ENCODE results near the gene NOSIP.
"Not testable (repeated sequence)": the region's sequence is repeated elsewhere in the genome, so short reads cannot be mapped to it uniquely, and the experiment has no call there.

Gene NOSIP, protein sequence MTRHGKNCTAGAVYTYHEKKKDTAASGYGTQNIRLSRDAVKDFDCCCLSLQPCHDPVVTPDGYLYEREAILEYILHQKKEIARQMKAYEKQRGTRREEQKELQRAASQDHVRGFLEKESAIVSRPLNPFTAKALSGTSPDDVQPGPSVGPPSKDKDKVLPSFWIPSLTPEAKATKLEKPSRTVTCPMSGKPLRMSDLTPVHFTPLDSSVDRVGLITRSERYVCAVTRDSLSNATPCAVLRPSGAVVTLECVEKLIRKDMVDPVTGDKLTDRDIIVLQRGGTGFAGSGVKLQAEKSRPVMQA

DNA sequence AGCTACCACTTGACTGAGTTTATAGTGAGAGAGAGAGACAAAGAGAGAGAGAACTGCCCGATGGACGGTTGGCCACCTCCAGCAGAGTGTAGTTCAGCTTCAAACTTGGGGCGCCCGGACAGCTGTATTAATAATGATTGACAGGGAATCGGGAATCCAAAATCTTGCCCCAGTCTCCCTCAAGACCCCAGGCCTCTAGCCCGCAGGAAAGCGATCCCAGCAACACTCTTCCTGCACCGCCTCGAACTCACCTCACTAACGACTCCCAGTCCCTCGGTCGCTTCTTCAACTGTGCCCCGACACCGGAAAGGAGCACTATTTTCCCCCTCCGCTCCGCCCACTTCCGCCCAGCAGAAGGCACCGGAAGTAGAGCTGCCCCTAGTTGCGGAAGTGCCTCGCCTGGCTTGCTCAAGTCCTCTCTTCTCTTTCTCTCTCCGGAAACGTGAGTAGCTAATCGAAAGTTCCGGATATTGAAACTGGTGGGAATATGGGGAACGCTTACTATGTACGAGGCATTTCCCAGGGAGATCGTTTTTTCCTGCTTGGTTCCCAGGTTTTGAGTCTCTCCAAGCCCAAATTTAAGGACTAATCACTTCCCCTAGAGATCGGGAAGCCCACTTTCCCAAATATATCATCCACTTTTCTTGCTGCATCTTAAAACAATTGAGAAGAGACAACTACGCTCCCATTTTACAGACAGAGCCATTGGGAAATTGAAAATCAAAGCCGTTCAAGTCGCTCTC lies at the start of gene NOSIP:
Gene NOSIP, minus strand, starts transcription at position 293 of the 743 bp plus-strand sequence. CDS start 19,865 bp downstream, outside the sequence.
- in situ Hi-C loops (cut with MboI; ENCODE audit: low sequenced_read_pairs) = no loop called here

DNA sequence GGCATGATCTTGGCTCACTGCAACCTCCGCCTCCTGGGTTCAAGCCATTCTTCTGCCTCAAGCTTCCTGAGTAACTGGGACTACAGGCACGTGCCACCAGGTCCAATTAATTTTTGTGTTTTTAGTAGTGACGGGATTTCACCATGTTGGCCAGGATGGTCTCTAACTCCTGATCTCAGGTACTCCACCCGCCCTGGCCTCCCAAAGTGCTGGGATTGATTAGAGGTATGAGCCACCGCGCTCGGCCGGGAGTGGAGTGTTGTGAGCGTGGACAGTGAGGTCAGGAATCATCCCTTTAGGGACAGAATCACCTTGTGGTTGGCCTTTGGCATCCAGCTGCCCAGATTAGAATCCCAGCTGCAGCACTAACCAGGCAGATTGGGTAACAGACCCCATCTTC lies 49.3 kb upstream of the NOSIP start:
- in situ Hi-C loops (cut with MboI; ENCODE audit: low sequenced_read_pairs) = no loop called here

DNA sequence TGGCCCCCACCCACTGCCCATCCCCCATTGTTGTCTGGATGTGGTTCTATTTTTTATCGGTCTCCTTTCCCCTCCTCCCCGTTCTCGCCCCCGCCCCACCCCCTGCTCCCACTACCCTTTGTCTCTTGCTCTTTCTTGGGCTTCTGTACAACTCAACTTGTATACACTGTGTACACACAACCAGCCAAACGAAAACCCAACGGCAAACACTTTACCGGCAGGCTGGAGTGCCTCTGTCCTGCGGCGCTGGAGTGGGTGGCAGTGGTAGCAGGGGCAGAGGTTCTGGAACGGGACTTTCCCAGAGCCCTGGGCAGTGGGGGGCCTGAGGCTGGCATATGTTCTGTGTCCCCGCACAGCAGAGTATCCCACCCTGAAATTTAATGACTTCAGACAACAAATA lies 45.9 kb upstream of the NOSIP start:
- in situ Hi-C loops (cut with MboI; ENCODE audit: low sequenced_read_pairs) = no loop called here

- in situ Hi-C loops (cut with MboI; ENCODE audit: low sequenced_read_pairs) = no loop called here
Measured at GRCh38 chr19:49624967-49625910, 44.9 kb upstream of the NOSIP start.

DNA sequence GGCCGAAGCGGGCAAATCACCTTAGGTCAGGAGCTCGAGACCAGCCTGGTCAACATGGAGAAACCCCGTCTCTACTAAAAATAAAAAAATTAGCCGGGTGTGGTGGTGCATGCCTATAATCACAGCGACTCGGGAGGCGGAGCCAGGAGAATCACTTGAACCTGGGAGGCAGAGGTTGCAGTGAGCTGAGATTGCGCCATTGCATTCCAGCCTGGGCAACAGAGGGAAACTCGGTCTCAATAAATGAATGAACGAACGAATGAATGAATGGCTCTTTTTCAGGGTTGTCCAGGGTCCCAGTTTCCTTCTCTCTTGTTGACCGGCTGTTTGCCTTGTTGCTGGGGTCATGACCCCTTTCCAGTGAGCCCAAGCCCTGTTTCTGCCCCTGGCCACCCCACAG lies 37.5 kb upstream of the NOSIP start:
- in situ Hi-C loops (cut with MboI; ENCODE audit: low sequenced_read_pairs) = not testable (repeated sequence)

DNA sequence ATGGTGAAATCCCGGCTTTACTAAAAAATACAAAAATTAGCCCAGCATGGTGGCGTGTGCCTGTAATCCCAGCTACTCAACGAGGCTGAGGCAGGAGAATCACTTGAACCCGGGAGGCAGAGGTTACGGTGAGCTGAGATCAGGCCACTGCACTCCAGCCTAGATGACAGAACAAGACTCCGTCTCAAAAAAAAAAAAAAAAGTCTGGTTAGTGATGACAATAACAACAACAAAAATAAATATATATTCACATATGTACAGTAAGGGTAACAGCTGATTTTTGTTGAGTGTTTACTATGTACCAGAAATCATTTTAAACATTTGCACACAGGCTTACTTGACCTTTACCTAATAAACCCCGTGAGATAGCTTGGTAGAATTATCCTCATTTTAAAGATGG lies 36.6 kb upstream of the NOSIP start:
- in situ Hi-C loops (cut with MboI; ENCODE audit: low sequenced_read_pairs) = no loop called here

DNA sequence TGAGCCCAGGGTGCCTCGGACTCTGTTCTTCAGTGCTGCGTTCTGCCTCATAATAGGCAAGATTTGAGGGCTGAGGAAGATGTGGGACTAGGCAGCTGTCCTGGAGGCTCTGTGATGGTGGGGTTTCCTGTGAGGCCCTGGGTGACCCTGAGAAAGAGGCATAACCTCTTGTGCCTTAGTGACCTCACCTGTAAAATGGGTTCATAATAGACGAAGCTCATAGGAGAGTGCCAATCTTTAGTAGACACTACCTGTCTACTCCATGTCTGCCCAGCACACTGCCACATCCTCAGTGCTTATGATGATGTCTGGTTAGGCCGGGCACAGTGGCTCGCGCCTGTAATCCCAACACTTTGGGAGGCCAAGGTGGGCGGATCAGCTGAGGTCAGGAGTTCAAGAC lies 36.2 kb upstream of the NOSIP start:
- in situ Hi-C loops (cut with MboI; ENCODE audit: low sequenced_read_pairs) = no loop called here

DNA sequence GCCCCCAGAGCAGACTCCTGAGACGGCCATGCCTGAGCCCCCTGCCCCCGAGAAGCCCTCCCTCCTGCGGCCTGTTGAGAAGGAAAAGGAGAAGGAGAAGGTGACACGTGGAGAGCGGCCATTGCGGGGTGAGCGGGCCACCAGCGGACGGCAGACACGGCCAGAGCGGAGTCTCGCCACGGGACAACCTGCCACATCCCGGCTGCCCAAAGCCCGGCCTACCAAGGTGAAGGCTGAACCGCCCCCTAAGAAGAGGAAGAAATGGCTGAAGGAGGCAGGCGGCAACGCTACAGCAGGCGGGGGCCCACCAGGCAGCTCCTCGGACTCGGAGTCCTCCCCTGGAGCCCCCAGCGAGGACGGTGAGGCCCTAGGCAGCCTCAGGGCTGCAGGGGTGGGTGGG lies 35.5 kb upstream of the NOSIP start:
- in situ Hi-C loops (cut with MboI; ENCODE audit: low sequenced_read_pairs) = no loop called here

DNA sequence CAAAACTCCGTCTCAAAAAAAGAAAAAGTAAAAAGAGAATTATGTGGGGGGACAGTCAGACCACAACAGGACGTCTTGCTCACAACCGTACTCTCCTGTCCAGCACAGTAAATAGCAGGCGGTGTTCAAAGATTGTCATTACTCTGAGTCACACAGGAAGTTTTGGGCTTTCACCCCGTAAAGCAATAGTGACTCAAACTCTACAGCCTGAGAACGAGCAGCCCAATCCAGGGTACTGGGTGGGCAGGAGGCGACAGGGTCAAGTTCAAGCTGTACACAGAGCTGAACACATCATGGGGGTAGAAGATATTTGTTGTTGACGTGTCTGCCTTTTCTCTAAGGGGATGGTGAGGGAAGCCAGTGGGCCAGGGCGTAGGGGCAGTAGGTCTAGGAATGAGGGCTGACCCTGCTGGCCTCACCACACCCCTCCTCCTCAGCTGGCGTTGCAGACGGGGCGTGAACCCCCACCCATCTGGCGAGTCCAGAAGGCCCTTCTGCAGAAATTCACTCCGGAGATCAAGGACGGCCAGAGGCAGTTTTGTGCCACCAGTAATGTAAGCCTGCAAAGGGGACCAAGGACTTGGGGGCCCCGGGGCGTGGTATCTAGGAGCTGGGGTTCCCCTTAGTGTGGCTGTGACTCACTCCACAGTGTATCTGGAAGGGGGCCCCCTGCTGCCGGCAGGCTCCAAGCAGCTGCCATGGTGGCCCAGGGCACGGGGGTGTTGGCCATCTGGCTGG lies 33.9 kb upstream of the NOSIP start:
- in situ Hi-C loops (cut with MboI; ENCODE audit: low sequenced_read_pairs) = no loop called here

DNA sequence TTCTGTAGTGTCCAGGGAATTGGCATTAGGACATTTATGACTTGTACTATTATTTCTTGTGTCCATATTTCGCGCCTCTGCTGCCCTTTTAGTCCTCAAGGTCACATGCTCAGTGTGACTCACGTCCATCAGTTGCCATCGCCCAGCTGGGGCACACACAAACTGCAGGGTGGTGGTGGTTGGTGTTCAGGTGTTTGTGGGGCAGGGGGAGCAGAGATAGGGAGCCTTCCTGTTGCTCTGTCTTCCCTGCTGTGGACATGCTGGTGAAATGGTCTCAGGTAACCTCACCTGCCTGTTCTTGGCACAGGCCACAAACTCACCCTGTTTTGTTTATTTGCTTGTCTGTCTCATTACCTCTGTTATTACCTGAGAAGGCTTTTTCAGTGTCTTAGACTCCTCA lies 33.0 kb upstream of the NOSIP start:
- in situ Hi-C loops (cut with MboI; ENCODE audit: low sequenced_read_pairs) = no loop called here

DNA sequence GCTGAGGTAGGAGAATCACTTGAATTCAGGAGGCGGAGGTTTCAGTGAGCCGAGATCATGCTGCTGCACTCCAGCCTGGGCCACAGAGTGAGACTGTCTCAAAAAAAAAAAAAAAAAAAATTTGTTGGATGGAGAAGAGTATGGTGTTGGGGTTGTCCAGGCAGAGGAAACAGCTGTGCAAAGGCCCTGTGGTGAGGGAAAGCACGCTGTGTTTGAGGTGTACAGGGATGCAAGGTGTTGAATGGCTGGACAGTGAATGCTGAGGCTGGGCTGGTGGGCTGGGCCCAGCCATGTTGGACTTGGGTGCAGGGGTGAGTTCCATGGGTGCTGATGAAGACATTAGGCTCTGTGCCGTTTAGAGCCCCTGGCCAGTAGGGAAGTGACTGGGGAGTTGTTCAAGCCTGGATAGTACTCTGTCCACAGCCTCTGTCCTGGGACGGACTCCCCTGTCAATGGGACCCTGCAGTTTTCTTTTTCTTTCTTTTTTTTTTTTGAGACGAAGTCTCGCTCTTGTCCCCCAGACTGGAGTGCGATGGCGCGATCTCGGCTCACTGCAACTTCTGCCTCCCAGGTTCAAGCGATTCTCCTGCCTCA lies 29.2 kb upstream of the NOSIP start:
- in situ Hi-C loops (cut with MboI; ENCODE audit: low sequenced_read_pairs) = no loop called here

DNA sequence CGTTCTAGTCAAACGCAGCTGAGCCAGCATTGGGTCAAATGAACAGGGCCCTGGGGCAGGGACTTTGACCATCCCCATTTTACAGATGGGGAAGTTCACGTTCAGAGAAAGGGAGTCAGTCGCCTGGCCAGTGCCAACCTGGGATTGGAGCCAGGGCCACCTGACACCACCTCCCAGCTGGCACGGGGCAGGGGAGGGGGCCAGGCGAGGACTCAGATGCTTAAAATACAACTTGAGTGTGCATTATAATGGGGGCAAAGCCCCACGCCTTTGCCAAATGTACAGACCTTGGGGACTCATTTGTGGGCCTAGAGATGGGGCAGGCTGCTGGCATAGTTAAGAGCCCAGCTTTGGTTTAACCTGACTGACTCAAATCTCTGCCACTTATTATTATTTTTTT lies 25.2 kb upstream of the NOSIP start:
- in situ Hi-C loops (cut with MboI; ENCODE audit: low sequenced_read_pairs) = no loop called here

DNA sequence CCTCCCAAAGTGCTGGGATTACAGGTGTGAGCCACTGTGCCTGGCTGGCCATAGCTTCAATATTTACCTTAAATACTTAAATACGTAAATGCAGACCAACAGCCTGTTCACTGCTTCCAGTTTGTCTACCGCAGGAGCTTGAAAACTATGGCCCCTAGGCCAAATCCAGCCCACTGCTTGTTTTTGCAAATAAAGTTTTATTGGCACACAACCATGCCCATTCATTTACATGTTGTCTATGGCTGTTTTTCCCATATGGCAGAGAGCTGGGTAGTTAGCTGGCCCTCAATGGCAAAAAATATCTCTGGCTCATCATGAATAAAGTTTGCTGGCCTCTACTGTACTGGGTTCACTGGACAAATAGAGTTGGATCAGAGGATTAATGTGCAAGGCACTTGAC lies 22.4 kb upstream of the NOSIP start:
- in situ Hi-C loops (cut with MboI; ENCODE audit: low sequenced_read_pairs) = no loop called here

DNA sequence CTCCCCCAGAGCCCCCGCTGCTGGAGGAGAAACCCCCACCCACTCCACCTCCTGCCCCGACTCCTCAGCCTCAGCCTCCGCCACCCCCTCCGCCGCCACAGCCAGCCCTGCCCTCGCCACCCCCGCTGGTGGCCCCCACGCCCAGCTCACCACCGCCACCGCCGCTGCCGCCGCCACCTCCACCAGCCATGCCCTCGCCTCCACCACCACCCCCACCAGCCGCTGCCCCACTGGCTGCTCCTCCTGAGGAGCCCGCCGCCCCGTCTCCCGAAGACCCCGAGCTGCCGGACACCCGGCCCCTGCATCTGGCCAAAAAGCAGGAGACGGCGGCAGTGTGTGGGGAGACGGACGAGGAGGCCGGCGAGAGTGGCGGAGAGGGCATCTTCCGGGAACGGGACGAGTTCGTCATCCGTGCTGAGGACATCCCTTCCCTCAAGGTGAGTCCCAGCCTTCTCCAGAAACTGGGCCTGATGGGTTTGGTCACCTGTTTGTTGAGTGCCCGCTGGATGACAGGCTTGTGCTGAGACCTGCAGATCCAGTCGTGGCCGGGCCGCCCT lies 21.2 kb upstream of the NOSIP start:
- in situ Hi-C loops (cut with MboI; ENCODE audit: low sequenced_read_pairs) = no loop called here

GRCh38 chr19:49599378-49600295 lies 19.3 kb upstream of the NOSIP start:
- in situ Hi-C loops (cut with MboI; ENCODE audit: low sequenced_read_pairs) = no loop called here

DNA sequence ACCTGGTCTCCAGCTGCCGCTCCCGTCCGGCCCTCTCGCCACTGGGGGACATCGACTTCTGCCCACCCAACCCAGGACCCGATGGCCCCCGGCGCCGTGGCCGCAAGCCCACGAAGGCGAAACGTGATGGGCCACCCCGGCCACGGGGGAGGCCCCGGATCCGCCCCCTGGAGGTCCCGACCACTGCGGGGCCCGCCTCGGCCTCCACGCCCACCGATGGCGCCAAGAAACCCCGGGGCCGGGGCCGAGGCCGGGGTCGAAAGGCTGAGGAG lies 17.3 kb upstream of the NOSIP start:
- in situ Hi-C loops (cut with MboI; ENCODE audit: low sequenced_read_pairs) = no loop called here

- in situ Hi-C loops (cut with MboI; ENCODE audit: low sequenced_read_pairs) = no loop called here
Measured at GRCh38 chr19:49596954-49597702, 16.8 kb upstream of the NOSIP start.

DNA sequence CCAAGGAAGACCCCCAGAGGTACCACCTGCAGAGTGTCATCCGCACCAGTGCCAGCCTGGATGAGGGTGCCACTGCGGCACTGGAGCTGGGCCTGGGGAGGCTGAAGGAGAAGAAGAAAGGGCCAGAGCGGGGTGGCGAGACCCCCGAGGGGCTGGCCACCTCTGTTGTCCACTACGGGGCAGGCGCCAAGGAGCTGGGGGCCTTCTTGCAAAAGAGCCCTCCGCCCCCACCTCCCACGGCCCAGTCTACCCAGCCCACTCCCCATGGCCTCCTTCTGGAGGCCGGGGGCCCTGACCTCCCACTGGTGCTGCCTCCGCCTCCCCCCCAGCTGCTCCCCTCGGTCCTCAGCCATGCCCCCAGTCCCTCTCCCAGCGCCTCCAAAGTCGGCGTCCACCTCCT lies 16.1 kb upstream of the NOSIP start:
- in situ Hi-C loops (cut with MboI; ENCODE audit: low sequenced_read_pairs) = no loop called here

Data from HL-60/S4 treated with phorbol 12-myristate 13-acetate at 8.2 ng/mL for 4 days and 3 days (cell line).